ENCODE measurements around the gene GPR22.

- TF ChIP-seq POLR2A (IDR thresholded peaks at IDR 0.05; ENCODE audit: control extremely low read depth in 1 of 2, low read depth in 2 of 2, low read length in 2 of 2) (no peak), POLR2AphosphoS5 (IDR thresholded peaks at IDR 0.05; ENCODE audit: low read depth, low read length) (no peak), TAF7 (optimal IDR thresholded peaks at IDR 0.05; ENCODE audit: borderline replicate concordance, low read depth, low read length) (no peak), FOSL1 (IDR thresholded peaks at IDR 0.05; ENCODE audit: insufficient read depth, low read depth, low read length) (no peak), SP2 (IDR thresholded peaks at IDR 0.05; ENCODE audit: low read length) (no peak), YY1 (IDR thresholded peaks at IDR 0.05; ENCODE audit: low read depth, low read length) (no peak), NANOG (IDR thresholded peaks at IDR 0.05; ENCODE audit: insufficient read depth, low read depth, low read length, poor library complexity, severe bottlenecking) (no peak), MAX (IDR thresholded peaks at IDR 0.05) (no peak), EP300 (IDR thresholded peaks at IDR 0.05; ENCODE audit: borderline replicate concordance in 1 of 2, low read depth in 2 of 2, low read length in 2 of 2) (no peak)
- TF ChIP-seq, protein P1, sequence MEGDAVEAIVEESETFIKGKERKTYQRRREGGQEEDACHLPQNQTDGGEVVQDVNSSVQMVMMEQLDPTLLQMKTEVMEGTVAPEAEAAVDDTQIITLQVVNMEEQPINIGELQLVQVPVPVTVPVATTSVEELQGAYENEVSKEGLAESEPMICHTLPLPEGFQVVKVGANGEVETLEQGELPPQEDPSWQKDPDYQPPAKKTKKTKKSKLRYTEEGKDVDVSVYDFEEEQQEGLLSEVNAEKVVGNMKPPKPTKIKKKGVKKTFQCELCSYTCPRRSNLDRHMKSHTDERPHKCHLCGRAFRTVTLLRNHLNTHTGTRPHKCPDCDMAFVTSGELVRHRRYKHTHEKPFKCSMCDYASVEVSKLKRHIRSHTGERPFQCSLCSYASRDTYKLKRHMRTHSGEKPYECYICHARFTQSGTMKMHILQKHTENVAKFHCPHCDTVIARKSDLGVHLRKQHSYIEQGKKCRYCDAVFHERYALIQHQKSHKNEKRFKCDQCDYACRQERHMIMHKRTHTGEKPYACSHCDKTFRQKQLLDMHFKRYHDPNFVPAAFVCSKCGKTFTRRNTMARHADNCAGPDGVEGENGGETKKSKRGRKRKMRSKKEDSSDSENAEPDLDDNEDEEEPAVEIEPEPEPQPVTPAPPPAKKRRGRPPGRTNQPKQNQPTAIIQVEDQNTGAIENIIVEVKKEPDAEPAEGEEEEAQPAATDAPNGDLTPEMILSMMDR (IDR thresholded peaks at IDR 0.05; ENCODE audit: control extremely low read depth in 1 of 3, insufficient read depth in 1 of 3, low read depth in 1 of 3, low read length in 3 of 3), result no peak
- TF ChIP-seq, protein P2, sequence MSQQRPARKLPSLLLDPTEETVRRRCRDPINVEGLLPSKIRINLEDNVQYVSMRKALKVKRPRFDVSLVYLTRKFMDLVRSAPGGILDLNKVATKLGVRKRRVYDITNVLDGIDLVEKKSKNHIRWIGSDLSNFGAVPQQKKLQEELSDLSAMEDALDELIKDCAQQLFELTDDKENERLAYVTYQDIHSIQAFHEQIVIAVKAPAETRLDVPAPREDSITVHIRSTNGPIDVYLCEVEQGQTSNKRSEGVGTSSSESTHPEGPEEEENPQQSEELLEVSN (IDR thresholded peaks at IDR 0.05), result no peak
These were observed 39.8 kb upstream of the GPR22 start for GRCh38 chr7:107430057-107430456.

All from H1 (cell line).